GM12878 (cell line): ENCODE measurements around the gene IGSF22. TPM values are rescaled to one million over a fixed set of nuclear protein-coding genes. Genes with fewer than 3 reads are reported as not detected.

Experiments
- ATF7 ChIP-seq: fragments of 450-650 bp; IDR thresholded peaks from 2 replicates; pipeline ENCODE4 v1.6.1; 2016; ENCODE audit warnings: low read depth, mild to moderate bottlenecking
- BMI1 ChIP-seq: fragments of 450-650 bp; IDR thresholded peaks from 2 replicates; pipeline ENCODE4 v1.6.1; 2016; ENCODE audit warnings: mild to moderate bottlenecking, moderate library complexity, borderline replicate concordance
- CBX3 ChIP-seq: fragments of 200-600 bp; sonication (generic); IDR thresholded peaks from 2 replicates; pipeline ENCODE4 v1.6.1; 2016; ENCODE audit warnings: low read depth, borderline replicate concordance
- CREB1 ChIP-seq: IDR thresholded peaks from 2 replicates; pipeline ENCODE4 v1.6.1; 2012; ENCODE audit warnings: low read depth, mild to moderate bottlenecking, inconsistent platforms
- EZH2 ChIP-seq: IDR thresholded peaks from 2 replicates; pipeline ENCODE4 v1.6.1; 2012; ENCODE audit warnings: low read depth, mild to moderate bottlenecking, control low read depth, inconsistent platforms, low read length, borderline replicate concordance; ENCODE audit not compliant: control insufficient read depth
- HDAC6 ChIP-seq: fragments of 200-600 bp; sonication (generic); IDR thresholded peaks from one replicate; pipeline ENCODE4 v1.8.0; 2017; ENCODE audit warnings: antibody characterized with exemption; ENCODE audit not compliant: unreplicated experiment
- HDGF ChIP-seq: fragments of 450-650 bp; IDR thresholded peaks from 2 replicates; pipeline ENCODE4 v1.6.1; 2016; ENCODE audit warnings: antibody characterized with exemption
- JUNB ChIP-seq: IDR thresholded peaks from 2 replicates; pipeline ENCODE4 v1.6.1; 2016; ENCODE audit warnings: antibody characterized with exemption, mild to moderate bottlenecking
- NBN ChIP-seq: fragments of 450-650 bp; IDR thresholded peaks from 2 replicates; pipeline ENCODE4 v1.6.1; 2016
- RB1 ChIP-seq: fragments of 450-650 bp; formaldehyde crosslinking; IDR thresholded peaks from 2 replicates; pipeline ENCODE4 v1.6.1; 2017; ENCODE audit warnings: mild to moderate bottlenecking, borderline replicate concordance
- RBBP5 ChIP-seq: fragments of 200-600 bp; sonication (generic); conservative IDR thresholded peaks from 2 replicates; pipeline ENCODE4 v1.6.1; 2016
- RCOR1 ChIP-seq: conservative IDR thresholded peaks from 2 replicates; pipeline ENCODE4 v1.6.1; 2012; ENCODE audit warnings: low read depth, low read length, improper control_type of control experiment
- TCF12 ChIP-seq: IDR thresholded peaks from 2 replicates; pipeline ENCODE4 v1.6.1; 2011; ENCODE audit warnings: low read depth, mild to moderate bottlenecking, low read length
- YY1 ChIP-seq: IDR thresholded peaks from 2 replicates; pipeline ENCODE4 v1.6.1; 2011; ENCODE audit warnings: low read depth, mild to moderate bottlenecking, low read length
- ZBED1 ChIP-seq: IDR thresholded peaks from 2 replicates; pipeline ENCODE4 v1.6.1; 2016; ENCODE audit warnings: borderline replicate concordance
- ZNF24 ChIP-seq: fragments of 450-650 bp; IDR thresholded peaks from 2 replicates; pipeline ENCODE4 v1.6.1; 2017; ENCODE audit warnings: antibody characterized with exemption, mild to moderate bottlenecking
- polyA plus RNA-seq, 11 experiments: library from polyadenylated mRNA; depleted of rRNA in 4 of 11; unstranded in 6 of 11; stranded (reverse) in 5 of 11; fragments of >200 nt; fragmentation: Nextera tagmentation in 4 of 11; fragmentation: Illumina TruSeq in 1 of 11; extraction: Ambion mirVana in 4 of 11; extraction: Trizol in 1 of 11; gene quantifications; 1 replicate in 1 of 11; 2 replicates in 10 of 11; pipeline versions ENCODE4 v1.2.1 to v1.2.3, GENCODE V29; 2011 to 2016; ENCODE audit warnings: inconsistent platforms in 2 of 11, missing spikeins in 2 of 11, low read depth in 1 of 11
- total RNA-seq, 4 experiments: library from RNA; depleted of rRNA in 3 of 4; stranded (reverse); fragments of >200 nt in 3 of 4; fragmentation: Illumina TruSeq in 1 of 4; extraction: Trizol in 1 of 4; gene quantifications; 2 replicates each; pipeline versions ENCODE4 v1.2.1 to v1.2.3, GENCODE V29; 2013 to 2021
- TF ChIP-seq, protein P1 (sequence below): fragments of 450-650 bp; IDR thresholded peaks from 2 replicates; pipeline ENCODE4 v1.6.1; 2017; ENCODE audit warnings: mild to moderate bottlenecking, moderate library complexity
- TF ChIP-seq, protein P2 (sequence below): IDR thresholded peaks from 2 replicates; pipeline ENCODE4 v1.6.1; 2012; ENCODE audit warnings: improper control_type of control experiment, low read depth, low read length; ENCODE audit not compliant: insufficient replicate concordance
- TF ChIP-seq, protein P3 (sequence below): fragments of 450-650 bp; IDR thresholded peaks from 2 replicates; pipeline ENCODE4 v1.6.1; 2016; ENCODE audit warnings: mild to moderate bottlenecking, moderate library complexity, borderline replicate concordance

Gene IGSF22
- total and polyA plus RNA-seq, 10 of the 15 experiments (the other 5 are each of a cell fraction or from before 2014, with no cell fraction given), result 0.02 to 0.18 TPM; not detected in 8

DNA sequence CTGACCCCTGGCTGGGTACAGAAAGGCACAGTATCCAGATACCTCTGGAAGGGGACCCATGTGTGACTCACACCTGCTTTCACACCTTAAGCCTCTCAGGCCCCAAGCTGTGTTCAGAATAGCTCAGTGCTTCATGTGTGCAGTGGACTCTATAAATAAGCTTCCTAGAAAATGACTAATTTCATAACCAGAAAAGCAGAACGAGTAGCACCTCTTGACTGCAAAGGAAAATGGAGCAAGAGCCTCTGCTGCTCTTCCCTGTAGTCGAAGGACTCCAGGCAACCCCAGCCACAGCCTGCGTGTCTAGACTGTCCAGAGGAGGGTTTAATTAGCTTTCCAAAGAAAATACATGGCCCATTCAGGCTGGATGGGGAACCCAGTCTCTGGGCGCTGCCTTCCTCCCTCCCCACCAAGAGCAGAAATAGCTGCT, 42.5 kb upstream of the IGSF22 start (continued):
- TF ChIP-seq ATF7 (peak; percentile 81), EZH2 (no peak), JUNB (peak; percentile 92), RBBP5 (no peak), YY1 (peak; percentile 64), HDAC6 (no peak), RCOR1 (0 out of 2 replicates have a peak, but pooled peaks have one; percentile 49), ZBED1 (peak; percentile 58; the same call in 1 of the 2 replicates), HDGF (no peak), TCF12 (peak; percentile 85), NBN (peak; percentile 78), RB1 (no peak), CREB1 (0 out of 2 replicates have a peak, but pooled peaks have one; percentile 36), CBX3 (no peak), ZNF24 (no peak), BMI1 (peak; percentile 72; the same call in 1 of the 2 replicates)
- TF ChIP-seq, protein P1, sequence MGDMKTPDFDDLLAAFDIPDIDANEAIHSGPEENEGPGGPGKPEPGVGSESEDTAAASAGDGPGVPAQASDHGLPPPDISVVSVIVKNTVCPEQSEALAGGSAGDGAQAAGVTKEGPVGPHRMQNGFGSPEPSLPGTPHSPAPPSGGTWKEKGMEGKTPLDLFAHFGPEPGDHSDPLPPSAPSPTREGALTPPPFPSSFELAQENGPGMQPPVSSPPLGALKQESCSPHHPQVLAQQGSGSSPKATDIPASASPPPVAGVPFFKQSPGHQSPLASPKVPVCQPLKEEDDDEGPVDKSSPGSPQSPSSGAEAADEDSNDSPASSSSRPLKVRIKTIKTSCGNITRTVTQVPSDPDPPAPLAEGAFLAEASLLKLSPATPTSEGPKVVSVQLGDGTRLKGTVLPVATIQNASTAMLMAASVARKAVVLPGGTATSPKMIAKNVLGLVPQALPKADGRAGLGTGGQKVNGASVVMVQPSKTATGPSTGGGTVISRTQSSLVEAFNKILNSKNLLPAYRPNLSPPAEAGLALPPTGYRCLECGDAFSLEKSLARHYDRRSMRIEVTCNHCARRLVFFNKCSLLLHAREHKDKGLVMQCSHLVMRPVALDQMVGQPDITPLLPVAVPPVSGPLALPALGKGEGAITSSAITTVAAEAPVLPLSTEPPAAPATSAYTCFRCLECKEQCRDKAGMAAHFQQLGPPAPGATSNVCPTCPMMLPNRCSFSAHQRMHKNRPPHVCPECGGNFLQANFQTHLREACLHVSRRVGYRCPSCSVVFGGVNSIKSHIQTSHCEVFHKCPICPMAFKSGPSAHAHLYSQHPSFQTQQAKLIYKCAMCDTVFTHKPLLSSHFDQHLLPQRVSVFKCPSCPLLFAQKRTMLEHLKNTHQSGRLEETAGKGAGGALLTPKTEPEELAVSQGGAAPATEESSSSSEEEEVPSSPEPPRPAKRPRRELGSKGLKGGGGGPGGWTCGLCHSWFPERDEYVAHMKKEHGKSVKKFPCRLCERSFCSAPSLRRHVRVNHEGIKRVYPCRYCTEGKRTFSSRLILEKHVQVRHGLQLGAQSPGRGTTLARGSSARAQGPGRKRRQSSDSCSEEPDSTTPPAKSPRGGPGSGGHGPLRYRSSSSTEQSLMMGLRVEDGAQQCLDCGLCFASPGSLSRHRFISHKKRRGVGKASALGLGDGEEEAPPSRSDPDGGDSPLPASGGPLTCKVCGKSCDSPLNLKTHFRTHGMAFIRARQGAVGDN, result peak; percentile 85
- TF ChIP-seq, protein P2, sequence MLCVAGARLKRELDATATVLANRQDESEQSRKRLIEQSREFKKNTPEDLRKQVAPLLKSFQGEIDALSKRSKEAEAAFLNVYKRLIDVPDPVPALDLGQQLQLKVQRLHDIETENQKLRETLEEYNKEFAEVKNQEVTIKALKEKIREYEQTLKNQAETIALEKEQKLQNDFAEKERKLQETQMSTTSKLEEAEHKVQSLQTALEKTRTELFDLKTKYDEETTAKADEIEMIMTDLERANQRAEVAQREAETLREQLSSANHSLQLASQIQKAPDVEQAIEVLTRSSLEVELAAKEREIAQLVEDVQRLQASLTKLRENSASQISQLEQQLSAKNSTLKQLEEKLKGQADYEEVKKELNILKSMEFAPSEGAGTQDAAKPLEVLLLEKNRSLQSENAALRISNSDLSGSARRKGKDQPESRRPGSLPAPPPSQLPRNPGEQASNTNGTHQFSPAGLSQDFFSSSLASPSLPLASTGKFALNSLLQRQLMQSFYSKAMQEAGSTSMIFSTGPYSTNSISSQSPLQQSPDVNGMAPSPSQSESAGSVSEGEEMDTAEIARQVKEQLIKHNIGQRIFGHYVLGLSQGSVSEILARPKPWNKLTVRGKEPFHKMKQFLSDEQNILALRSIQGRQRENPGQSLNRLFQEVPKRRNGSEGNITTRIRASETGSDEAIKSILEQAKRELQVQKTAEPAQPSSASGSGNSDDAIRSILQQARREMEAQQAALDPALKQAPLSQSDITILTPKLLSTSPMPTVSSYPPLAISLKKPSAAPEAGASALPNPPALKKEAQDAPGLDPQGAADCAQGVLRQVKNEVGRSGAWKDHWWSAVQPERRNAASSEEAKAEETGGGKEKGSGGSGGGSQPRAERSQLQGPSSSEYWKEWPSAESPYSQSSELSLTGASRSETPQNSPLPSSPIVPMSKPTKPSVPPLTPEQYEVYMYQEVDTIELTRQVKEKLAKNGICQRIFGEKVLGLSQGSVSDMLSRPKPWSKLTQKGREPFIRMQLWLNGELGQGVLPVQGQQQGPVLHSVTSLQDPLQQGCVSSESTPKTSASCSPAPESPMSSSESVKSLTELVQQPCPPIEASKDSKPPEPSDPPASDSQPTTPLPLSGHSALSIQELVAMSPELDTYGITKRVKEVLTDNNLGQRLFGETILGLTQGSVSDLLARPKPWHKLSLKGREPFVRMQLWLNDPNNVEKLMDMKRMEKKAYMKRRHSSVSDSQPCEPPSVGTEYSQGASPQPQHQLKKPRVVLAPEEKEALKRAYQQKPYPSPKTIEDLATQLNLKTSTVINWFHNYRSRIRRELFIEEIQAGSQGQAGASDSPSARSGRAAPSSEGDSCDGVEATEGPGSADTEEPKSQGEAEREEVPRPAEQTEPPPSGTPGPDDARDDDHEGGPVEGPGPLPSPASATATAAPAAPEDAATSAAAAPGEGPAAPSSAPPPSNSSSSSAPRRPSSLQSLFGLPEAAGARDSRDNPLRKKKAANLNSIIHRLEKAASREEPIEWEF, result no peak
- TF ChIP-seq, protein P3, sequence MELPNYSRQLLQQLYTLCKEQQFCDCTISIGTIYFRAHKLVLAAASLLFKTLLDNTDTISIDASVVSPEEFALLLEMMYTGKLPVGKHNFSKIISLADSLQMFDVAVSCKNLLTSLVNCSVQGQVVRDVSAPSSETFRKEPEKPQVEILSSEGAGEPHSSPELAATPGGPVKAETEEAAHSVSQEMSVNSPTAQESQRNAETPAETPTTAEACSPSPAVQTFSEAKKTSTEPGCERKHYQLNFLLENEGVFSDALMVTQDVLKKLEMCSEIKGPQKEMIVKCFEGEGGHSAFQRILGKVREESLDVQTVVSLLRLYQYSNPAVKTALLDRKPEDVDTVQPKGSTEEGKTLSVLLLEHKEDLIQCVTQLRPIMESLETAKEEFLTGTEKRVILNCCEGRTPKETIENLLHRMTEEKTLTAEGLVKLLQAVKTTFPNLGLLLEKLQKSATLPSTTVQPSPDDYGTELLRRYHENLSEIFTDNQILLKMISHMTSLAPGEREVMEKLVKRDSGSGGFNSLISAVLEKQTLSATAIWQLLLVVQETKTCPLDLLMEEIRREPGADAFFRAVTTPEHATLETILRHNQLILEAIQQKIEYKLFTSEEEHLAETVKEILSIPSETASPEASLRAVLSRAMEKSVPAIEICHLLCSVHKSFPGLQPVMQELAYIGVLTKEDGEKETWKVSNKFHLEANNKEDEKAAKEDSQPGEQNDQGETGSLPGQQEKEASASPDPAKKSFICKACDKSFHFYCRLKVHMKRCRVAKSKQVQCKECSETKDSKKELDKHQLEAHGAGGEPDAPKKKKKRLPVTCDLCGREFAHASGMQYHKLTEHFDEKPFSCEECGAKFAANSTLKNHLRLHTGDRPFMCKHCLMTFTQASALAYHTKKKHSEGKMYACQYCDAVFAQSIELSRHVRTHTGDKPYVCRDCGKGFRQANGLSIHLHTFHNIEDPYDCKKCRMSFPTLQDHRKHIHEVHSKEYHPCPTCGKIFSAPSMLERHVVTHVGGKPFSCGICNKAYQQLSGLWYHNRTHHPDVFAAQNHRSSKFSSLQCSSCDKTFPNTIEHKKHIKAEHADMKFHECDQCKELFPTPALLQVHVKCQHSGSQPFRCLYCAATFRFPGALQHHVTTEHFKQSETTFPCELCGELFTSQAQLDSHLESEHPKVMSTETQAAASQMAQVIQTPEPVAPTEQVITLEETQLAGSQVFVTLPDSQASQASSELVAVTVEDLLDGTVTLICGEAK, result no peak
